Neural progenitor cell (in vitro differentiated cells): ENCODE measurements around the gene GRK3.

Experiments used
- EZH2 ChIP-seq: fragments of 200-600 bp; sonication (generic); IDR thresholded peaks from 2 replicates; pipeline ENCODE4 v1.6.1; 2017; ENCODE audit warnings: antibody characterized with exemption, mild to moderate bottlenecking, moderate library complexity
- TF ChIP-seq, protein P1 (sequence below): fragments of 200-600 bp; sonication (generic); IDR thresholded peaks from 2 replicates; pipeline ENCODE4 v1.5.1; 2017; ENCODE audit warnings: antibody characterized with exemption, mild to moderate bottlenecking

- TF ChIP-seq EZH2: no peak
- TF ChIP-seq, protein P1, sequence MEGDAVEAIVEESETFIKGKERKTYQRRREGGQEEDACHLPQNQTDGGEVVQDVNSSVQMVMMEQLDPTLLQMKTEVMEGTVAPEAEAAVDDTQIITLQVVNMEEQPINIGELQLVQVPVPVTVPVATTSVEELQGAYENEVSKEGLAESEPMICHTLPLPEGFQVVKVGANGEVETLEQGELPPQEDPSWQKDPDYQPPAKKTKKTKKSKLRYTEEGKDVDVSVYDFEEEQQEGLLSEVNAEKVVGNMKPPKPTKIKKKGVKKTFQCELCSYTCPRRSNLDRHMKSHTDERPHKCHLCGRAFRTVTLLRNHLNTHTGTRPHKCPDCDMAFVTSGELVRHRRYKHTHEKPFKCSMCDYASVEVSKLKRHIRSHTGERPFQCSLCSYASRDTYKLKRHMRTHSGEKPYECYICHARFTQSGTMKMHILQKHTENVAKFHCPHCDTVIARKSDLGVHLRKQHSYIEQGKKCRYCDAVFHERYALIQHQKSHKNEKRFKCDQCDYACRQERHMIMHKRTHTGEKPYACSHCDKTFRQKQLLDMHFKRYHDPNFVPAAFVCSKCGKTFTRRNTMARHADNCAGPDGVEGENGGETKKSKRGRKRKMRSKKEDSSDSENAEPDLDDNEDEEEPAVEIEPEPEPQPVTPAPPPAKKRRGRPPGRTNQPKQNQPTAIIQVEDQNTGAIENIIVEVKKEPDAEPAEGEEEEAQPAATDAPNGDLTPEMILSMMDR: no peak
Measured at GRCh38 chr22:25630447-25630846, 66.0 kb downstream of the GRK3 start.
